Fibroblast of lung (primary cell): ENCODE results near the gene TEX52. TPM values are rescaled to one million over a fixed set of nuclear protein-coding genes. Genes with fewer than 3 reads are reported as not detected.
A peak's percentile ranks its signal among the peaks of the same experiment; 100 is the strongest.

Source experiments
- DNase-seq, 2 donors: peaks; one replicate each; pipeline versions ENCODE4 v3.0.0 to v3.0.0-alpha.2; 2010; ENCODE audit warnings: low read depth in 2 of 2
- H2AFZ ChIP-seq: 2 replicates; pipeline ENCODE4 v1.5.1; 2012; ENCODE audit warnings: low read length, control low read depth, inconsistent platforms
- H3K27ac ChIP-seq: 2 replicates; pipeline ENCODE4 v1.5.1; 2011; ENCODE audit warnings: low read length, control low read depth; ENCODE audit not compliant: insufficient read depth
- H3K27me3 ChIP-seq: 2 replicates; pipeline ENCODE4 v1.5.1; 2011; ENCODE audit warnings: mild to moderate bottlenecking, low read length; ENCODE audit not compliant: control insufficient read depth, insufficient read depth
- H3K36me3 ChIP-seq: 2 replicates; pipeline ENCODE4 v1.5.1; 2011; ENCODE audit warnings: low read length; ENCODE audit not compliant: control insufficient read depth, insufficient read depth
- H3K4me1 ChIP-seq: 2 replicates; pipeline ENCODE4 v1.5.1; 2011; ENCODE audit warnings: low read length; ENCODE audit not compliant: control insufficient read depth, insufficient read depth; ENCODE audit errors: extremely low read depth
- H3K4me2 ChIP-seq: 2 replicates; pipeline ENCODE4 v1.5.1; 2011; ENCODE audit warnings: low read length, control low read depth; ENCODE audit not compliant: insufficient read depth; ENCODE audit errors: extremely low read depth
- H3K4me3 ChIP-seq, 4 experiments: fragments of 200-600 bp in 1 of 4; sonication (generic) in 1 of 4; replicated peaks in 1 of 4; 2 replicates each; pipeline ENCODE4 v1.5.1; 2011 to 2016; ENCODE audit warnings: low read length in 4 of 4, low read depth in 3 of 4, mild to moderate bottlenecking in 3 of 4, control low read depth in 2 of 4, inconsistent platforms in 1 of 4, mixed read lengths in 1 of 4; ENCODE audit not compliant: insufficient read depth in 1 of 4; ENCODE audit errors: control extremely low read depth in 1 of 4
- H3K79me2 ChIP-seq: 2 replicates; pipeline ENCODE4 v1.5.1; 2012; ENCODE audit warnings: mild to moderate bottlenecking, low read length, inconsistent platforms; ENCODE audit not compliant: control insufficient read depth, insufficient read depth
- H3K9ac ChIP-seq: 2 replicates; pipeline ENCODE4 v1.5.1; 2011; ENCODE audit warnings: mild to moderate bottlenecking, low read length, control low read depth; ENCODE audit not compliant: insufficient read depth
- H3K9me3 ChIP-seq: 2 replicates; pipeline ENCODE4 v1.5.1; 2012; ENCODE audit warnings: low read depth, low read length; ENCODE audit not compliant: control insufficient read depth, insufficient read depth
- H4K20me1 ChIP-seq: 2 replicates; pipeline ENCODE4 v1.5.1; 2011; ENCODE audit warnings: low read length; ENCODE audit not compliant: control insufficient read depth, insufficient read depth; ENCODE audit errors: extremely low read depth
- CTCF ChIP-seq, 2 donors: IDR thresholded peaks in 1 of 2; conservative IDR thresholded peaks in 1 of 2; 1 replicate in 1 of 2; 2 replicates in 1 of 2; pipeline ENCODE4 v1.5.1; 2011 to 2012; ENCODE audit warnings: low read length in 2 of 2, control low read depth in 1 of 2, inconsistent platforms in 1 of 2, low read depth in 1 of 2, mild to moderate bottlenecking in 1 of 2
- EZH2 ChIP-seq: IDR thresholded peaks from 2 replicates; pipeline ENCODE4 v1.5.1; 2012; ENCODE audit warnings: low read length, control low read depth, mild to moderate bottlenecking; ENCODE audit errors: missing control alignments
- polyA plus RNA-seq, 2 donors: library from polyadenylated mRNA; depleted of rRNA in 1 of 2; stranded (reverse) in 1 of 2; unstranded in 1 of 2; fragments of >200 nt; gene quantifications; 2 replicates each; pipeline ENCODE4 v1.2.1, GENCODE V29; 2011 to 2012; ENCODE audit warnings: missing spikeins in 1 of 2
- total RNA-seq: library from RNA; depleted of rRNA; stranded (reverse); fragments of >200 nt; gene quantifications from 2 replicates; pipeline ENCODE4 v1.2.1, GENCODE V29; 2014

TEX52 gene
- total and polyA plus RNA-seq, 2 donors (not counting 1 experiment from before 2014, with no cell fraction given): not detected

DNA sequence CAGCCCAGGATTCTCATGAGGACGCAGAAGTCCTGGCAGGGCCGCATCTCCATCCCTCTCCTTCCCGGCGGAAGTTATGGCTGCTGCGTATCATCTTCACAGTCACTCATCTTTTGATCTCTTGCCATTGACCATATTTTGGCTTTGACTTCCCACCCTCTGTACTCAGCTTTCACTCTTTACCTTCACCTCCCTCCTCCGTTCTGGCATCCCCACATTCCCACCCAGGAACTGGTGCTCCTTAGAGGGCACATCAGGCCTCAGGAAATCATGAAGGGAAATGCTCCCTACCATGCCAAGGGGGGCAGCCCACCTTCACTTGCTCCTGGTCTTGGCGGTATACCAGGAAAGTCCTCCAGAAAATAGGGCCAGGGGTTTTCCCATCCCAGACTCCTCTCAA is 1.3 kb downstream of the TEX52 start:
- H3K9ac ChIP-seq: no peak overlapping the region
- H3K9me3 ChIP-seq: no peaks in the 10 kb centered on the region
- H3K4me1 ChIP-seq: peaks cover 3% of the 10 kb centered on the region
- no peak overlapping the region for H3K27ac ChIP-seq
- no peak overlapping the region for H3K4me2 ChIP-seq
- H3K79me2 ChIP-seq: no peaks in the 10 kb centered on the region
- H3K27me3 ChIP-seq: no peaks in the 10 kb centered on the region
- no peak for TF ChIP-seq EZH2
- TF ChIP-seq CTCF (conservative IDR thresholded peaks at IDR 0.05 in 1 of 2, IDR thresholded peaks at IDR 0.05 in 1 of 2; ENCODE audit: low read depth in 1 of 2, low read length in 2 of 2): no peak
- no peaks in the 10 kb centered on the region for H3K36me3 ChIP-seq
- no peak for DNase-seq
- no peak overlapping the region for H2AFZ ChIP-seq
- no peak overlapping the region for H3K4me3 ChIP-seq
- no peaks in the 10 kb centered on the region for H4K20me1 ChIP-seq

- no peaks in the 10 kb centered on the region for H3K27me3 ChIP-seq
- no peak overlapping the region for H3K9ac ChIP-seq
- no peaks in the 10 kb centered on the region for H3K9me3 ChIP-seq
- DNase-seq: no peak
- no peak overlapping the region for H3K4me2 ChIP-seq
- no peak overlapping the region for H3K4me3 ChIP-seq
- no peaks in the 10 kb centered on the region for H3K36me3 ChIP-seq
- no peak overlapping the region for H2AFZ ChIP-seq
- H3K4me1 ChIP-seq: peaks cover 5% of the 10 kb centered on the region
- no peak overlapping the region for H3K27ac ChIP-seq
- TF ChIP-seq CTCF (conservative IDR thresholded peaks at IDR 0.05 in 1 of 2, IDR thresholded peaks at IDR 0.05 in 1 of 2; ENCODE audit: low read depth in 1 of 2, low read length in 2 of 2) (no peak), EZH2 (no peak)
- H3K79me2 ChIP-seq: no peaks in the 10 kb centered on the region
- no peaks in the 10 kb centered on the region for H4K20me1 ChIP-seq
These were observed 2.0 kb downstream of the TEX52 start for GRCh38 chr12:2854669-2855453.

DNA sequence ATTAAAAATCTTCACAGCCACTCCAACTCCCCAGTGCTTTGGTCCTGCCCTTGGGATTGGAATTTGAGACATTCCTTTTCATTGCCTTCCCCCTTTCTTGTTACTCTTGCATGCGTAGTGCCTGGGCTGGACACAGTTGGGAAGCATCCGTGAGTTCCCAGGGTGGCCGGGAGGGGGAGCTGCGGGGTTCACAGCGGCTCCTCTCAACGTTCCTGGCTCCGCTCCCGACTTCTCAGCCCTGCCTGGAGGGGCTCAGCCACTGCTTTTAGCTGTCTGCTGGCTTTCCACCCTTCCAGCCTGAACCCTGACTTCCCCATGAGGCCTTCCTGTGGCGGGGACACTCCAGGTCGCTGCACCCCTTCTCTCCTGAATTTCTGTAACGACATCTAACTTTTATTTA is 3.2 kb downstream of the TEX52 start:
- peak; percentile 63 to 72 for DNase-seq
- Histone ChIP-seq H3K36me3 (no peaks in the 10 kb centered on the region), H3K4me3 (no peak overlapping the region), H3K27me3 (no peaks in the 10 kb centered on the region), H3K27ac (no peak overlapping the region), H3K9me3 (no peaks in the 10 kb centered on the region), H3K4me2 (peak overlapping the region; percentile 68), H3K9ac (no peak overlapping the region), H2AFZ (no peak overlapping the region), H4K20me1 (no peaks in the 10 kb centered on the region), H3K4me1 (peaks cover 8% of the 10 kb centered on the region), H3K79me2 (no peaks in the 10 kb centered on the region)
- TF ChIP-seq CTCF (conservative IDR thresholded peaks at IDR 0.05 in 1 of 2, IDR thresholded peaks at IDR 0.05 in 1 of 2; ENCODE audit: low read depth in 1 of 2, low read length in 2 of 2) (peak; percentile 86 to 92), EZH2 (no peak)
